H54 (cell line): Measurements from ENCODE around the gene DUSP28.

Experiments
- DNase-seq: peaks from one replicate; pipeline ENCODE4 v3.0.0; 2011; ENCODE audit warnings: low spot score, mixed read lengths; ENCODE audit not compliant: insufficient read length
- FAIRE-seq: peaks from 3 replicates; lab custom pipeline; 2011; peaks lifted over from hg19 to GRCh38; lab: Jason Lieb, UNC
- POLR2A ChIP-seq: IDR thresholded peaks from 2 replicates; pipeline ENCODE4 v1.6.1; 2011; ENCODE audit warnings: low read depth, mild to moderate bottlenecking, low read length

Gene DUSP28

GRCh38 chr2:240596491-240596931 lies 36.4 kb downstream of the DUSP28 start:
- no peak for DNase-seq
- TF ChIP-seq POLR2A: no peak
- no peak for FAIRE-seq

GRCh38 chr2:240597054-240597418 lies 36.9 kb downstream of the DUSP28 start:
- TF ChIP-seq POLR2A: no peak
- DNase-seq (no peak), FAIRE-seq (no peak)

GRCh38 chr2:240597419-240598181 lies 37.4 kb downstream of the DUSP28 start:
- FAIRE-seq: no peak
- DNase-seq: no peak
- TF ChIP-seq POLR2A: no peak

GRCh38 chr2:240598311-240598911 lies 38.3 kb downstream of the DUSP28 start:
- TF ChIP-seq POLR2A: no peak
- DNase-seq (no peak), FAIRE-seq (no peak)

GRCh38 chr2:240599141-240599583 lies 39.0 kb downstream of the DUSP28 start:
- TF ChIP-seq POLR2A: no peak
- FAIRE-seq: no peak
- no peak for DNase-seq

GRCh38 chr2:240600451-240600961 lies 40.3 kb downstream of the DUSP28 start:
- FAIRE-seq (no peak), DNase-seq (no peak)
- TF ChIP-seq POLR2A: no peak

- DNase-seq (no peak), FAIRE-seq (no peak)
- TF ChIP-seq POLR2A: no peak
Observed at GRCh38 chr2:240601061-240601830, 41.1 kb downstream of the DUSP28 start.

GRCh38 chr2:240601831-240602160 lies 41.6 kb downstream of the DUSP28 start:
- no peak for FAIRE-seq
- no peak for DNase-seq
- no peak for TF ChIP-seq POLR2A

GRCh38 chr2:240602266-240603050 lies 42.3 kb downstream of the DUSP28 start:
- no peak for TF ChIP-seq POLR2A
- DNase-seq (no peak), FAIRE-seq (no peak)

- no peak for TF ChIP-seq POLR2A
- DNase-seq: no peak
- FAIRE-seq: no peak
Observed at GRCh38 chr2:240603081-240603835, 43.1 kb downstream of the DUSP28 start.

GRCh38 chr2:240603846-240604245 lies 43.7 kb downstream of the DUSP28 start:
- TF ChIP-seq POLR2A: no peak
- DNase-seq (no peak), FAIRE-seq (no peak)

- FAIRE-seq (no peak), DNase-seq (peak; percentile 97)
- no peak for TF ChIP-seq POLR2A
Observed at GRCh38 chr2:240604291-240604938, 44.3 kb downstream of the DUSP28 start.
